HEK293 (cell line): ENCODE results near the gene ZNF565.
A peak's percentile ranks its signal among the peaks of the same experiment; 100 is the strongest.
"Not testable (repeated sequence)": the region's sequence is repeated elsewhere in the genome, so short reads cannot be mapped to it uniquely, and the experiment has no call there.

ENCODE experiments used
- CTCF ChIA-PET: fragments of 350-600 bp; formaldehyde crosslinking; extraction: SDS; loops from one replicate; lab custom pipeline; 2021; ENCODE audit warnings: antibody characterized with exemption; lab: Yijun Ruan, JAX
- POLR2A ChIA-PET: fragments of 300-600 bp; formaldehyde crosslinking; extraction: SDS; loops from one replicate; lab custom pipeline; 2020; ENCODE audit warnings: antibody characterized with exemption, inconsistent platforms; lab: Yijun Ruan, JAX
- H3K27ac ChIP-seq: fragments of 200-500 bp; sonication (Bioruptor generic); 2 replicates; pipeline ENCODE4 v1.5.1; 2014; ENCODE audit warnings: low read depth, low read length, control low read depth, inconsistent platforms; ENCODE audit errors: extremely low read depth
- H3K36me3 ChIP-seq, 2 experiments: fragments of 200-500 bp in 1 of 2; sonication (Bioruptor generic) in 1 of 2; 1 replicate in 1 of 2; 2 replicates in 1 of 2; pipeline ENCODE4 v1.5.1; 2014 to 2017; ENCODE audit warnings: inconsistent platforms in 2 of 2, low read length in 2 of 2; ENCODE audit not compliant: control insufficient read depth in 2 of 2, insufficient read depth in 1 of 2
- H3K4me1 ChIP-seq: fragments of 200-500 bp; sonication (Bioruptor generic); 2 replicates; pipeline ENCODE4 v1.5.1; 2014; ENCODE audit warnings: mild to moderate bottlenecking, low read length, inconsistent platforms; ENCODE audit not compliant: control insufficient read depth, insufficient read depth
- H3K4me3 ChIP-seq: 2 replicates; pipeline ENCODE4 v1.5.1; 2011; ENCODE audit warnings: low read depth, mild to moderate bottlenecking, control low read depth, low read length, moderate library complexity
- H3K9me3 ChIP-seq: fragments of 200-500 bp; sonication (Bioruptor generic); 2 replicates; pipeline ENCODE4 v1.5.1; 2014; ENCODE audit warnings: low read depth, low read length, inconsistent platforms; ENCODE audit not compliant: control insufficient read depth, insufficient read depth
- GLIS2 ChIP-seq: fragments of 450-650 bp; formaldehyde crosslinking; IDR thresholded peaks from 2 replicates; pipeline ENCODE4 v1.5.1; 2016; ENCODE audit warnings: missing biosample characterization, missing genetic modification characterization
- KLF16 ChIP-seq: fragments of 450-650 bp; formaldehyde crosslinking; IDR thresholded peaks from 2 replicates; pipeline ENCODE4 v1.5.1; 2017; ENCODE audit warnings: missing biosample characterization, missing genetic modification characterization
- MEIS1 ChIP-seq: sonication (generic); formaldehyde crosslinking; IDR thresholded peaks from 2 replicates; pipeline ENCODE4 v1.8.1; 2022; ENCODE audit warnings: missing genetic modification reagents, mild to moderate bottlenecking, borderline replicate concordance
- SETDB1 ChIP-seq: IDR thresholded peaks from one replicate; pipeline ENCODE4 v1.6.1; 2017; ENCODE audit warnings: mild to moderate bottlenecking, low read length, moderate library complexity, mixed read lengths; ENCODE audit not compliant: insufficient read length
- SP3 ChIP-seq: fragments of 450-650 bp; formaldehyde crosslinking; IDR thresholded peaks from 2 replicates; pipeline ENCODE4 v1.5.1; 2016; ENCODE audit warnings: missing biosample characterization, missing genetic modification characterization
- ZBTB11 ChIP-seq: fragments of 450-650 bp; formaldehyde crosslinking; conservative IDR thresholded peaks from 2 replicates; pipeline ENCODE4 v1.5.1; 2016; ENCODE audit warnings: low read depth, missing biosample characterization, missing genetic modification characterization
- ZBTB21 ChIP-seq: fragments of 450-650 bp; formaldehyde crosslinking; IDR thresholded peaks from 2 replicates; pipeline ENCODE4 v1.5.1; 2017; ENCODE audit warnings: missing biosample characterization, missing genetic modification characterization
- ZNF169 ChIP-seq: fragments of 450-650 bp; formaldehyde crosslinking; IDR thresholded peaks from 2 replicates; pipeline ENCODE4 v1.5.1; 2016; ENCODE audit warnings: missing biosample characterization, missing genetic modification characterization
- ZNF184 ChIP-seq: fragments of 450-650 bp; IDR thresholded peaks from 2 replicates; pipeline ENCODE4 v1.5.1; 2018; ENCODE audit warnings: missing biosample characterization, mild to moderate bottlenecking, missing genetic modification characterization
- ZNF280C ChIP-seq: fragments of 450-650 bp; formaldehyde crosslinking; IDR thresholded peaks from 2 replicates; pipeline ENCODE4 v1.5.1; 2016; ENCODE audit warnings: missing biosample characterization, missing genetic modification characterization
- ZNF292 ChIP-seq: fragments of 450-650 bp; formaldehyde crosslinking; IDR thresholded peaks from 2 replicates; pipeline ENCODE4 v1.5.1; 2016; ENCODE audit warnings: low read depth, missing biosample characterization, missing genetic modification characterization, borderline replicate concordance
- ZNF362 ChIP-seq: fragments of 450-650 bp; formaldehyde crosslinking; IDR thresholded peaks from 2 replicates; pipeline ENCODE4 v1.5.1; 2016; ENCODE audit warnings: missing biosample characterization, missing genetic modification characterization
- ZNF560 ChIP-seq: fragments of 450-650 bp; formaldehyde crosslinking; IDR thresholded peaks from 2 replicates; pipeline ENCODE4 v1.5.1; 2017; ENCODE audit warnings: missing biosample characterization, missing genetic modification characterization, borderline replicate concordance
- TF ChIP-seq, protein P1 (sequence below): fragments of 450-650 bp; formaldehyde crosslinking; IDR thresholded peaks from 2 replicates; pipeline ENCODE4 v1.5.1; 2016; ENCODE audit warnings: missing biosample characterization, missing genetic modification characterization

Gene ZNF565

DNA sequence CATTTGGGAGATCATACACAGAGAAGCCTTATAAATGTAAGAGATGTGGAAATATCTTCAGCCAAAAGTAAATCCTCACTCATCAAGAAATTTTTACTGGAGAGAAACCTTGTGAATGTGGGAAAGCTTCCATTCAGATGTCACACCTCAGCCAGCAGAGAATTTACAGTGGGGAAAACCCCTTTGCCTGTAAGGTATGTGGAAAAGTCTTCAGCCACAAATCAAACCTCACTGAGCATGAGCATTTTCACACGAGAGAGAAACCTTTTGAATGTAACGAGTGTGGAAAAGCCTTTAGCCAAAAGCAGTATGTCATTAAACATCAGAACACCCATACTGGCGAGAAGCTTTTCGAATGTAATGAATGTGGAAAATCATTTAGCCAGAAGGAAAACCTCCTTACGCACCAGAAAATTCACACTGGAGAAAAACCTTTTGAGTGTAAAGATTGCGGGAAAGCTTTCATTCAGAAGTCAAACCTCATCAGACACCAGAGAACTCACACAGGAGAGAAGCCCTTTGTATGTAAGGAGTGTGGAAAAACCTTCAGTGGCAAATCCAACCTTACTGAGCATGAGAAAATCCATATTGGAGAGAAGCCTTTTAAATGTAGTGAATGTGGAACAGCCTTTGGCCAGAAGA, 22.0 kb upstream of the ZNF565 start:
- CTCF ChIA-PET = interaction anchor here (0.8 kb wide), 1 partner anchor 1146 kb away, joined by 5 read pairs; no protein-coding TSS in a partner anchor
- Histone ChIP-seq H3K4me3 (no peak overlapping the region), H3K27ac (no peak overlapping the region), H3K36me3 (peaks cover 78 to 96% of the 10 kb centered on the region in 2 experiments), H3K4me1 (no peaks in the 10 kb centered on the region), H3K9me3 (peaks cover 57% of the 10 kb centered on the region)
- TF ChIP-seq GLIS2 (tag by site-specific recombination) (no peak), SETDB1 (peak; percentile 89), ZNF184 (tag by site-specific recombination) (0 out of 2 replicates have a peak, but pooled peaks have one; percentile 4), ZNF169 (no peak)
- POLR2A ChIA-PET = interaction anchor here (1.4 kb wide), 1 partner anchor 22 kb away, joined by 4 read pairs; the partner anchor contains the start of genes ZNF146 and ZNF565

DNA sequence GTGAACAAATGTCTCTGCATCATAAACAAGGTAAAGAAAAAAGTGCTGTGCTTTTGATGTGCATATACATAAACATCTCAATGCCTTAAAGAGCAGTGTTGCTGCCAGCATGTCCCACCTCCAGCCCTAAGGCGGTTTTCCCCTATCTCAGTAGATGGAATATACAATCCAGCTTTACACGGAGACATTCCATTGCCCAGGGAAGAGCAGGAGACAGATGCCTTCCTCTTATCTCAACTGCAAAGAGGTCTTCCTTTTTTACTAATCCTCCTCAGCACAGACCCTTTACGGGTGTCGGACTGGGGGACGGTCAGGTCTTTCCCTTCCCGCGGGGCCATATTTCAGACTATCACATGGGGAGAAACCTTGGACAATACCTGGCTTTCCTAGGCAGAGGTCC, 19.2 kb upstream of the ZNF565 start:
- Histone ChIP-seq H3K9me3 (peaks cover 53% of the 10 kb centered on the region), H3K36me3 (peaks cover 97 to 99% of the 10 kb centered on the region in 2 experiments)
- H3K4me3 ChIP-seq, POLR2A ChIA-PET, H3K27ac ChIP-seq, H3K4me1 ChIP-seq: not testable (repeated sequence)
- CTCF ChIA-PET = interaction anchor here (0.6 kb wide), 1 partner anchor 9 kb away, joined by 3 read pairs; no protein-coding TSS in a partner anchor

DNA sequence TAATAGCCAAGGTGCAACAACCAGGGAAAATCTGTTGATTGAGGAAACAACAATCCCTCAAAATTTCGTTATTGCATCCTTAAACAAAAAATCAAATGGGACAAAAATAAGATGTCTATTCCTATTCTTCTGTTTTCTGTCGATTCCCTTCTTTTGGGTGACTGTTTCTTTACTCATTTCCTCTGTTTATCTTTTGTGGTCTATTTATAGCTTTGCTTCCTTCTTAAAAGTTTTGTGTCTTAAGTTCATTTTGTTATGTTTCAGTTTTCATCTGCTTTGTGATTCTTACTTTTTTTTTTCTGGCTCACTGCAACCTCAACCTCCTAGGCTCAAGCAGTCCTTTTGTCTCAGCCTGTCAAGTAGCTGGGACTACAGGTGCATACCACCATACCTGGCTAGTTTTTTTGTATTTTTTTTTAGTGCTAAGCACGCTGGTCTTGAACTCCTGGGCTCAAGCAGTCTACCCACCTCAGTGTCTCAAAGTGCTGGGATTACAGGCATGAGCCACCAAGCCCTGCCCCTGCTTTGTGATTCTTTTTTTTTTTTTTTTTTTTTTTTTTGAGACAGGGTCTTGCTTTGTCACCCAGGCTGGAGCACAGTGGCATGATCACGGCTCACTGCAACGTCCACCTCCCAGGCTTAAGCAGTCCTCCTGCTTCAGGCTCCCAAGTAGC, 10.9 kb upstream of the ZNF565 start:
- Histone ChIP-seq H3K27ac (no peak overlapping the region), H3K4me3 (no peak overlapping the region), H3K36me3 (peaks cover 92 to 100% of the 10 kb centered on the region in 2 experiments), H3K9me3 (peaks cover 32% of the 10 kb centered on the region)
- ChIA-PET POLR2A (interaction anchor here (3.7 kb wide), 1 partner anchor 11 kb away, joined by 18 read pairs; the partner anchor contains the start of genes ZNF146 and ZNF565), CTCF (interaction anchor here (0.6 to 0.9 kb wide), 3 partner anchors 97 to 174 kb away, joined by 3 to 4 read pairs (median 4); no protein-coding TSS in a partner anchor)
- TF ChIP-seq ZNF362 (tag by site-specific recombination) (peak; percentile 92), KLF16 (tag by site-specific recombination) (peak; percentile 39; the same call in 1 of the 2 replicates), ZNF560 (peak; percentile 25; the same call in 1 of the 2 replicates), ZNF292 (tag by site-specific recombination) (no peak), ZBTB11 (no peak), ZBTB21 (tag by site-specific recombination) (0 out of 2 replicates have a peak, but pooled peaks have one; percentile 5), MEIS1 (CRISPR knock-in tag) (no peak), ZNF280C (tag by site-specific recombination) (0 out of 2 replicates have a peak, but pooled peaks have one; percentile 22), SP3 (no peak)
- TF ChIP-seq, protein P1, sequence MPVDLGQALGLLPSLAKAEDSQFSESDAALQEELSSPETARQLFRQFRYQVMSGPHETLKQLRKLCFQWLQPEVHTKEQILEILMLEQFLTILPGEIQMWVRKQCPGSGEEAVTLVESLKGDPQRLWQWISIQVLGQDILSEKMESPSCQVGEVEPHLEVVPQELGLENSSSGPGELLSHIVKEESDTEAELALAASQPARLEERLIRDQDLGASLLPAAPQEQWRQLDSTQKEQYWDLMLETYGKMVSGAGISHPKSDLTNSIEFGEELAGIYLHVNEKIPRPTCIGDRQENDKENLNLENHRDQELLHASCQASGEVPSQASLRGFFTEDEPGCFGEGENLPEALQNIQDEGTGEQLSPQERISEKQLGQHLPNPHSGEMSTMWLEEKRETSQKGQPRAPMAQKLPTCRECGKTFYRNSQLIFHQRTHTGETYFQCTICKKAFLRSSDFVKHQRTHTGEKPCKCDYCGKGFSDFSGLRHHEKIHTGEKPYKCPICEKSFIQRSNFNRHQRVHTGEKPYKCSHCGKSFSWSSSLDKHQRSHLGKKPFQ (tag by site-specific recombination) = no peak
- TF ChIP-seq, all 188 proteins: peak for 5
- H3K4me1 ChIP-seq = peaks cover 17% of the 10 kb centered on the region
